GM12875 (cell line): ENCODE measurements around the gene SFXN5.
A peak's percentile ranks its signal among the peaks of the same experiment; 100 is the strongest.
"Not testable (repeated sequence)": the region's sequence is repeated elsewhere in the genome, so short reads cannot be mapped to it uniquely, and the experiment has no call there.

Source experiments
- H3K4me3 ChIP-seq: one replicate; pipeline ENCODE4 v1.5.1; 2011; ENCODE audit warnings: low read depth, low read length, control low read depth
- TF ChIP-seq, protein P1 (sequence below): IDR thresholded peaks from 2 replicates; pipeline ENCODE4 v1.5.1; 2011; ENCODE audit warnings: low read depth, mild to moderate bottlenecking, control low read depth, inconsistent platforms, low read length, moderate library complexity, borderline replicate concordance; ENCODE audit not compliant: insufficient read depth

SFXN5 gene

DNA sequence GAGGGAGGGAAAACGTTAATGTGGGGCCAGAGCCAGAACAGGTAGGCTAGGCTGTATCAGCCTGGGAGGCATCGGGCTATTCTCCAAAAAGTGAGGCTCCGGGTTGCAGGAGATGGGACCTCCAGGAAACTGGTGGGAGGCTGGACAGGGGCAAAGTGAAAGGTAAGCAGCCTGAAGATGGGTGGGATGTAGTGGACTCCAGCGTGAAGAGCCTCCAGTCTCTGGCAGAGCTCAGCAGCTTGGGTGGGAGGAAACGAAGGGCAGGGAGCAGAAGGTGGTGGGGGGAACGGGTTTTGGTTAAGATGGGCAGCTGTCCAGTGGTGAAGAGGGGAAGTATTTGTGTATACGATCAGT, 157.3 kb downstream of the SFXN5 start:
- no peak overlapping the region for H3K4me3 ChIP-seq
- TF ChIP-seq, protein P1, sequence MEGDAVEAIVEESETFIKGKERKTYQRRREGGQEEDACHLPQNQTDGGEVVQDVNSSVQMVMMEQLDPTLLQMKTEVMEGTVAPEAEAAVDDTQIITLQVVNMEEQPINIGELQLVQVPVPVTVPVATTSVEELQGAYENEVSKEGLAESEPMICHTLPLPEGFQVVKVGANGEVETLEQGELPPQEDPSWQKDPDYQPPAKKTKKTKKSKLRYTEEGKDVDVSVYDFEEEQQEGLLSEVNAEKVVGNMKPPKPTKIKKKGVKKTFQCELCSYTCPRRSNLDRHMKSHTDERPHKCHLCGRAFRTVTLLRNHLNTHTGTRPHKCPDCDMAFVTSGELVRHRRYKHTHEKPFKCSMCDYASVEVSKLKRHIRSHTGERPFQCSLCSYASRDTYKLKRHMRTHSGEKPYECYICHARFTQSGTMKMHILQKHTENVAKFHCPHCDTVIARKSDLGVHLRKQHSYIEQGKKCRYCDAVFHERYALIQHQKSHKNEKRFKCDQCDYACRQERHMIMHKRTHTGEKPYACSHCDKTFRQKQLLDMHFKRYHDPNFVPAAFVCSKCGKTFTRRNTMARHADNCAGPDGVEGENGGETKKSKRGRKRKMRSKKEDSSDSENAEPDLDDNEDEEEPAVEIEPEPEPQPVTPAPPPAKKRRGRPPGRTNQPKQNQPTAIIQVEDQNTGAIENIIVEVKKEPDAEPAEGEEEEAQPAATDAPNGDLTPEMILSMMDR: no peak

- TF ChIP-seq, protein P1: 0 out of 2 replicates have a peak, but pooled peaks have one; percentile 4
- H3K4me3 ChIP-seq: no peak overlapping the region
These were observed 157.9 kb downstream of the SFXN5 start for GRCh38 chr2:72913486-72914205.

- no peak overlapping the region for H3K4me3 ChIP-seq
- TF ChIP-seq, protein P1: no peak
These were observed 160.3 kb downstream of the SFXN5 start for GRCh38 chr2:72911256-72911655.

DNA sequence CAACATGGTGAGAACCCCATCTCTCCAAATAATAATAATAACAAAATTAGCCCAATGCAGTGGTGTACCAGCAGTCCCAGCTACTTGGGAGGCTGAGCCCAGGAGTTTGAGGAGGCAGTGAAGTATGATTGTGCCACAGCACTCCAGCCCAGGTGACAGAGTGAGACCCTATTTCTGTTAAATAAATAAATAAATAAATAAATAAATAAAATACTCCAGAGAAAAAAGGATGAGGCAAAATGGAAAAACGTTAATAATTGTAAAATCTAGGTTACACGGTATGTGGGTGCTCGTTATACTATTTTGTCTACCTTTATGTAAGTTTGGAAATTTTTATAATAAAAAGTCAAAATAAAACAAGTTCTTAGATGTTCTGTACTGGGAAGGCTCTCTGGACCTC, 162.8 kb downstream of the SFXN5 start:
- TF ChIP-seq, protein P1: no peak
- H3K4me3 ChIP-seq: no peak overlapping the region

DNA sequence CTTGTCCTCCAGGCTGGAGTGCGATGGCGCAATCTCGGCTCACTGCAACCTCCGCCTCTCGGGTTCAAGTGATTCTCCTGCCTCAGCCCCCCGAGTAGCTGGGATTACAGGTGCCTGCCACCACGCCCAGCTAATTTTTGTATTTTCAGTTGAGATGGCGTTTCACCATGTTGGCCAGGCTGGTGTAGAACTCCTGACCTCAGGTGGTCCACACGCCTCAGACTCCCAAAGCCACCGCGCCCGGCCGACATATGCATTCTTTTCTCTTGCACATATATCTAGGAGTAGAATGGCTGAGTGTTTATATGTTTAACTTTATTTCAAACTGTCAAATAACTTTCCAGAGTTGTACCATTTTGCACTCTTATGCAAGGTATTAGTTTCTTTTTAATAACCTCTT, 164.1 kb downstream of the SFXN5 start:
- not testable (repeated sequence) for H3K4me3 ChIP-seq

DNA sequence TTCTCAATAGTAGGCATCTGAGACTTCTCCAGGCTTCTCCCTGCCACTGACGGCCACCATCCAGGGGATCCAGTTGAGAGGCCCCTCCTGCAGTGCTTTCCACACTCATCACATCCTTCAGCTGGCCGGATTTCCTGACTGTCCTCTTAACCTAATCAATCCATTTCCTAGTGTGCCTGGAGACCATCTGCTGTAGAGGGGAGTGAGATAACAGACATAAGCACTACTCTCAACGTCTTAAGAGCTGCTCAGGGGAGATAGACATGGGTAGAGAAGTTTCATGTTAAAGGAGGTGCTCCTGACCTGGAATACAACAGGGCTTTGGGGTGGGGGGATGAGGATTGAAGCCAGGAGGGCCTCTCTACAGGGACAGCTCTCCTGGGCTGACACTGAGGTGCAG, 170.1 kb downstream of the SFXN5 start:
- TF ChIP-seq, protein P1: no peak
- H3K4me3 ChIP-seq: no peak overlapping the region

- TF ChIP-seq, protein P1: no peak
These were observed 171.2 kb downstream of the SFXN5 start for GRCh38 chr2:72900191-72900825.

More at GRCh38 chr2:72900191-72900825, 171.2 kb downstream of the SFXN5 start:
- H3K4me3 ChIP-seq: no peak overlapping the region
